ENCODE measurements around the gene ARFIP1.
"Not testable (repeated sequence)": the region's sequence is repeated elsewhere in the genome, so short reads cannot be mapped to it uniquely, and the experiment has no call there.

ARFIP1 gene

GRCh38 chr4:152785639-152786615 lies 6.2 kb downstream of the ARFIP1 start:
- no peak for DNase-seq

DNA sequence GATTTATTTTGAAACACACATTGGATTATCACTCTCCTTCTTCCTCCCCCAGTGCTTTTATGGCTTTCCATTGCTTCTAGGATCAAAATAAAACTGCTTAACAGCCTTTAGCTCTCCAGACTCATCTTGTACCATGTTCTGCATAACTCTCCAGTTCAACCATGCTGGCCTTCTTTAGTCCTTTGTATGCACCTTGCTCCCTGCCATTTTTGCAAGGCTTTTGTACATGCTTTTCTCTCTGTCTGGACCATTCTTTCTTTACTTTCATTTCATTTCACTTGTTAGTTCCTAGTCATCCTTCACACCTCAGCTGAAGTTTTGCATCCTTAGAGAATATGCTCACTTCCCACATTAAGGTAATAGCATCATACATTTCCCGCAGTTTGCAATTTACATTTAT lies 6.9 kb downstream of the ARFIP1 start:
- DNase-seq = no peak

- DNase-seq = no peak
Measured at GRCh38 chr4:152795891-152796290, 16.1 kb downstream of the ARFIP1 start.

- no peak for DNase-seq
Measured at GRCh38 chr4:152803541-152803940, 23.8 kb downstream of the ARFIP1 start.

DNA sequence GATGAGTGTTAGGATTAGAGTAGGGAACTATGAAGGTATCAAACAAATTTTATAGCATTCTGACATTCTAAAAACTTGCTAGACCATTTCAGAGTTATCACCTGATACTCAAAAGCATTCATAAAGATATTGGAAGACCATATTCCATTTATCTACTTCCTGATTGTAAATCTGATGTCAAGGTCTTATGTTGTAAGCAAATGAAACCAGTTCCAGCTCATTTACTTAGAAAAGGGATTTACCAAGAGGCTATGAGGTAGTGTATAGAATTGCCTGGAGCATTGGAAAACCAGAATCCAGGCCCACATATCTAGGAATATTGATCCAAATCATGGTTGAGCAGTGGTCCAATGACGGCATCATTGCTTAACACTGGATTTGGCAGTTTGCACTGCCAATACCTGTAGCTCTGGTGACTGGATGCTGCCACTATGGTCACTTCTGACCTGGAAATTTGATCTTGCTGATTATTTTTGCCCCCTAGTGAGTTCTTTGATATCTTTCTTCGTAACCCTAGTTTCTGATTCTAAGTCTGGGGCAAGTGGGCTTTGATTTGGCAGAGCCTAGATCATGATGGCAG lies 25.4 kb downstream of the ARFIP1 start:
- DNase-seq = no peak

DNA sequence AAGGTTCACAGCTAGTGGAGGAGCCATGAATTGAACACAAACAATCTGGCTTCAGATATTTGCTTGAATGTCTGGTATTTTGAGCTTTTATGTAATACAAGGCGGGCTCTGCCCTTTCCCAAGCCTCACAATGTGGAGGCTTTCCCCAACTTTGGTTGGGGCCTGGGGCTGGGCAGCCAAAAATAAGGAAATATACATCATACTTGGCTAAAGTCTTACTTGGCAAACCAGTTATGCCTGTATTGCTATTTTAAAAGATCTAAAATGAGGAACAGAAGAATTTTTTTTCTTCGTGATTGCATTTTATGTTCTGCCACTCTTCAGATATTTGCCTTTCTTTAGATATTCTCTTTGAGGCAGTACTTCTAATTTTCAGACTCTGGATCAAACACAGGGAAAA lies 26.1 kb downstream of the ARFIP1 start:
- no peak for DNase-seq

GRCh38 chr4:152806501-152807125 lies 26.9 kb downstream of the ARFIP1 start:
- no peak for DNase-seq

- DNase-seq = no peak
Measured at GRCh38 chr4:152807294-152807829, 27.6 kb downstream of the ARFIP1 start.

DNA sequence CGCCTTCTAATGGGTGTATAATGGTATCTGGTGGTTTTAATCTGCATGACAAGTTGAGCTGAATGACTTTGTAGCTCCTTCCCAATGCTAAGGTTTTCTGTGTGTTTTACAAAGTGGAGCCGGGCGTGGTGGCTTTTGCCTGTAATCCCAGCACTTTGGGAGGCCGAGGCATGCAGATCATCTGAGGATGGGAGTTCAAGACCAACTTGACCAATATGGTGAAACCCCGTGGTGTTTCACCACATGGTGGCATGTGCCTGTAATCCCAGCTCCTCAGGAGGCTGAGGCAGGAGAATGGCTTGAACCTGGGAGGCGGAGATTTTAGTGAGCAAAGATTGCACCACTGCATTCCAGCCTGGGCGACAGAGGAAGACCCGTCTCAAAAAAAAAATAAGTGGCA lies 28.9 kb downstream of the ARFIP1 start:
- DNase-seq = no peak

DNA sequence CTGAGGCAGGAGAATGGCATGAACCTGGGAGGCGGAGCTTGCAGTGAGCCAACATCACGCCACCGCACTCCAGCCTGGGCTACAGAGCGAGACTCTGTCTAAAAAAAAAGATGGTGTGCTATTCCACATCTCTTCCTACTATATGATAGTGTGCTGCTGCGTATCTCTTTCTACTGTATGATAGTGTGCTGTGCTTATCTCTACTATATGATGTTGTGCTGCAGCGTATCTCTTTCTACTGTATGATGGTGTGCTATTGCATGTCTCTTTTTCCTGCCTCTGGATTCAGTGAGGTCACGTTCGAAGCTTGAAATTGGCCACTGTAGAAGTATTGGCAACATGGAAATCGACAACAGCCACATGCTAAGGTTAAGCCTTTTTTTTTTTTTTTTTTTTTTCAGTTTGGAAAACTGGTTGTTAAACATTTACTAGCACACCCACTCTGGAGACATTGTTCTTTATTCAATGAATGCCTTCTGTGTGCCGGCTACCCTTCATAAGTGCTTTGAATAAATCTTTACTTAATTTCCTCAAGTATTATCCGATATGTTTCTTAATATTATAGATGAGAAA lies 31.0 kb downstream of the ARFIP1 start:
- DNase-seq = no peak

GRCh38 chr4:152815078-152815477 lies 35.3 kb downstream of the ARFIP1 start:
- no peak for DNase-seq

DNA sequence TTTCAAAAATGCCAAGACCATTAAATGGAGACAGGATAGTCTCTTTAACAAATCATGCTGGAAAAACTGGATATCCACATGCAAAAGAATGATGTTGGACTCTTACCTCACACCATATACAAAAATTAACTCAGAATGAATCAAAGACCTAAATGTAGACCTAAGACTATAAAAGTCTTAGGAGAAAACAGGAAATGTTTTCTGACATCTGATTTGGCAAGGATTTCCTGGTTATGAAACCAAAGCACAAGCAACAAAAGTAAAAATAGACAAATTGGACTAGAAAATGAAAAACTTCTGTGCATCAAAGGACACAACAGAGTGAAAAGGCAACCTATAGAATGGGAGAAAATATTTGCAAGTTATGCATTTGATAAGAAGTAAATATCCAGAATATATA lies 37.6 kb downstream of the ARFIP1 start:
- no peak for DNase-seq

- DNase-seq = no peak
Measured at GRCh38 chr4:152819026-152819645, 39.4 kb downstream of the ARFIP1 start.

GRCh38 chr4:152820073-152820472 lies 40.3 kb downstream of the ARFIP1 start:
- no peak for DNase-seq

DNA sequence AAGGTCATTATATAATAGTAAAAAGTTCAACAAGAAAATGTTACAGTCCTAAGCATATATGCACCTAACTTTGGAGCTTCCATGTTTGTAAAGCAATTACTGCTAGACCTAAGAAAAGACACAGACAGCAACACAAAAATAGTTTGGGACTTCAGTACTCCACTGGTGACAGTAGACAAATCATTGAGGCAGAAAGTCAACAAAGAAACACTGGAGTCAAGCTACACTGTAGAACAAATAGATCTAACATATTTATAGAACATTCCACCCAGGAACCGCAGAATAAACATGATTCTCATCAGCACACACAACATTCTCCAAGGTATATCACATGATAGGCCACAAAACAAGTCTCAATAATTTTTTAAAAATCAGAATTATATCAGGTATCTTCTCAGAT lies 42.6 kb downstream of the ARFIP1 start:
- DNase-seq = no peak

DNA sequence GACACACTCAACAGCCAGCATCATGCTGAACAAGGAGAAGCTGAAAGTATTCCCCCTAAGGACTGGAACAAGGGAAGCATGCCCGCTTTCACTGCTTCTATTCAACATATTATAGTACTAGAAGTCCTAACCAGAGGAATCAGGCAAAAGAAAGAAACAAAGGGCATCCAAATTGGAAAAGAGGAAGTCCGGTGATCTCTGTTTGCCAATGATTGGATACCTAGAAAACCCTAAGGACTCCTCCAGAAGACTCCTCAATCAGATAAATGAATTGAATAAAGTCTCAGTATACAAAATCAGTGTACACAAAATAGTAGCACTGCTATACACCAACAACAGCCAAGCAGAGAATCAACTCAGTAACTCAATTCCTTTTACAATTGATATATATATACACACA lies 44.8 kb downstream of the ARFIP1 start:
- no peak for DNase-seq

- no peak for DNase-seq
Measured at GRCh38 chr4:152825336-152825735, 45.6 kb downstream of the ARFIP1 start.

DNA sequence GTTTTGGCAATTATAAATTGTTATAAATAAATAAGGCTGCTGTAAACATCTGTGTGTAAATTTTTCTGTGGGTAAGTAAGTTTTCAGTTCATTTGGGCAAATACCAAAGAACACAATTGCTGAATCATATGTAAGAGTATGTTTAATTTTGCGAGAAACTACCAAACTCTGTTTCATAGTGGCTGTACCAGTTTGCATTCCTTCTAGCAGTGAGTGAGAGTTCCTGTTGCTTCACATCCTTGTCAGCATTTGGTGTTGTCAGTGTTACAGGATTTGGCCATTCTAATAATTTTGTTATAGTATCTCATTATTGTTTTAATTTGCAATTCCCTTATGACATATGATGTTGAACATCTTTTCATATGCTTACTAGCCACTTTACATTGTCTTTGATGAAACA lies 48.4 kb downstream of the ARFIP1 start:
- no peak for DNase-seq

DNA sequence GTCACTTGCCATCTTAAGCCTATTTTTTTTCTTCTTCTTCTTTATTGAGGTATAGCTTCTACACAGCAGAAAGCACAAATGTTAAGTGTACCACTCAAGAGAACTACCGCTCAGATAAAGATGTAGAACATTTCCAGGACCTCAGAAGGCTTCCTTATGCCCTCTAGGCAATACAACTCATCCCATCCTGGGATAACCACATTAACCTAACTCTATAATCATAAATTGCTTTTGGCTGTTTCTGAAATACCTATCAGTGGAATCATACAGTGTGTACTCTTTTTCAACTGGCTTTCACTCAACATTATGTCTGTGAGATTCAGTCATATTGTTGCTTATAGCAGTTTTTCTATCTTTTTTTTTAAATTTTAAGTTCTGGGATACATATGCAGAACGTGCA lies 51.7 kb downstream of the ARFIP1 start:
- no peak for DNase-seq

GRCh38 chr4:152836936-152837335 lies 57.2 kb downstream of the ARFIP1 start:
- no peak for DNase-seq

GRCh38 chr4:152839729-152840128 lies 60.0 kb downstream of the ARFIP1 start:
- DNase-seq = not testable (repeated sequence)

GRCh38 chr4:152843481-152844090 lies 63.8 kb downstream of the ARFIP1 start:
- DNase-seq = no peak

Measured in activated CD4-positive, alpha-beta T cell treated with anti-CD3 and anti-CD28 coated beads, Interleukin-2, amount 50 U/mL, for 1 hour (primary cell).